Kasumi-1 (cell line): ENCODE measurements around the gene C12orf60.

Experiments
- DNase-seq, 2 experiments: peaks; one replicate each; lab custom pipeline; 2025; lab: John Stamatoyannopoulos, UW

The C12orf60 gene

GRCh38 chr12:14776236-14776961 is 27.1 kb upstream of the C12orf60 start:
- peak; percentile 9 to 22 for DNase-seq

- no peak for DNase-seq
Measured at GRCh38 chr12:14777271-14777670, 26.2 kb upstream of the C12orf60 start.

- no peak for DNase-seq
Measured at GRCh38 chr12:14779834-14780233, 23.6 kb upstream of the C12orf60 start.

GRCh38 chr12:14780859-14781258 is 22.6 kb upstream of the C12orf60 start:
- no peak for DNase-seq

- no peak for DNase-seq
Measured at GRCh38 chr12:14781563-14781962, 21.9 kb upstream of the C12orf60 start.

GRCh38 chr12:14782756-14783155 is 20.7 kb upstream of the C12orf60 start:
- peak in 1 of 2 experiments; percentile 2 for DNase-seq

GRCh38 chr12:14784471-14784870 is 19.0 kb upstream of the C12orf60 start:
- DNase-seq, result no peak

GRCh38 chr12:14785568-14785967 is 17.9 kb upstream of the C12orf60 start:
- DNase-seq, result no peak

GRCh38 chr12:14795028-14795448 is 8.4 kb upstream of the C12orf60 start:
- no peak for DNase-seq

GRCh38 chr12:14802247-14802646 is 1.2 kb upstream of the C12orf60 start:
- no peak for DNase-seq

- DNase-seq, result peak in 1 of 2 experiments; percentile 13
Measured at GRCh38 chr12:14802721-14803010, 804 bp upstream of the C12orf60 start.

GRCh38 chr12:14803830-14804160 is 325 bp downstream of the C12orf60 start:
- DNase-seq, result no peak

GRCh38 chr12:14810167-14810952 is 6.9 kb downstream of the C12orf60 start:
- no peak for DNase-seq

- DNase-seq, result no peak
Measured at GRCh38 chr12:14810953-14811483, 7.5 kb downstream of the C12orf60 start.

- DNase-seq, result no peak
Measured at GRCh38 chr12:14811486-14811885, 8.0 kb downstream of the C12orf60 start.

- DNase-seq, result no peak
Measured at GRCh38 chr12:14814014-14814413, 10.5 kb downstream of the C12orf60 start, which contains the start of gene SMCO3. Gene SMCO3, minus strand, starts transcription at chr12:14814182. Its CDS starts 7,502 bp downstream, at chr12:14806680.

GRCh38 chr12:14824012-14824634 is 20.7 kb downstream of the C12orf60 start:
- DNase-seq, result no peak

GRCh38 chr12:14825256-14825655 is 21.8 kb downstream of the C12orf60 start:
- DNase-seq, result no peak

GRCh38 chr12:14826491-14826890 is 23.0 kb downstream of the C12orf60 start:
- no peak for DNase-seq

GRCh38 chr12:14827043-14827442 is 23.6 kb downstream of the C12orf60 start:
- no peak for DNase-seq

- DNase-seq, result no peak
Measured at GRCh38 chr12:14828892-14829291, 25.4 kb downstream of the C12orf60 start.

GRCh38 chr12:14833336-14833735 is 29.9 kb downstream of the C12orf60 start:
- no peak for DNase-seq

- DNase-seq, result no peak
Measured at GRCh38 chr12:14833952-14834351, 30.5 kb downstream of the C12orf60 start.
